ENCODE results near the gene KRIT1. TPM values are rescaled to one million over a fixed set of nuclear protein-coding genes. Genes with fewer than 3 reads are reported as not detected.
"Not testable (repeated sequence)": the region's sequence is repeated elsewhere in the genome, so short reads cannot be mapped to it uniquely, and the experiment has no call there.

KRIT1 gene
- polyA plus RNA-seq, 1 experiment: 23.7 TPM

GRCh38 chr7:92259610-92260247 lies 14.0 kb upstream of the KRIT1 start:
- CTCF ChIA-PET: interaction anchor here (0.6 kb wide), 1 partner anchor 131 kb away, joined by 3 read pairs; no protein-coding TSS in a partner anchor
- H3K36me3 ChIP-seq (ENCODE audit: control insufficient read depth, insufficient read depth, low read length): no peaks in the 10 kb centered on the region
- H3K4me3 ChIP-seq (ENCODE audit: low read depth, low read length): no peak overlapping the region
- DNase-seq (ENCODE audit: low read depth): no peak
- POLR2A ChIA-PET: no interaction called here
- no peak for TF ChIP-seq CTCF (IDR thresholded peaks at IDR 0.05; ENCODE audit: insufficient read depth, low read depth, low read length)
- no peaks in the 10 kb centered on the region for H3K27me3 ChIP-seq (ENCODE audit: control insufficient read depth, insufficient read depth, low read length)

- CTCF ChIA-PET: interaction anchor here (0.6 kb wide), 1 partner anchor 132 kb away, joined by 3 read pairs; no protein-coding TSS in a partner anchor
- no peak for DNase-seq (ENCODE audit: low read depth)
- Histone ChIP-seq H3K27me3 (ENCODE audit: control insufficient read depth, insufficient read depth, low read length) (no peaks in the 10 kb centered on the region), H3K4me3 (ENCODE audit: low read depth, low read length) (no peak overlapping the region), H3K36me3 (ENCODE audit: control insufficient read depth, insufficient read depth, low read length) (no peaks in the 10 kb centered on the region)
- POLR2A ChIA-PET: no interaction called here
- TF ChIP-seq CTCF (IDR thresholded peaks at IDR 0.05; ENCODE audit: insufficient read depth, low read depth, low read length): no peak
Observed at GRCh38 chr7:92259062-92259461, 13.3 kb upstream of the KRIT1 start.

- H3K27me3 ChIP-seq (ENCODE audit: control insufficient read depth, insufficient read depth, low read length): no peaks in the 10 kb centered on the region
- no peak for TF ChIP-seq CTCF (IDR thresholded peaks at IDR 0.05; ENCODE audit: insufficient read depth, low read depth, low read length)
- no peaks in the 10 kb centered on the region for H3K36me3 ChIP-seq (ENCODE audit: control insufficient read depth, insufficient read depth, low read length)
- ChIA-PET CTCF (interaction anchor here (0.8 kb wide), 1 partner anchor 12 kb away, joined by 3 read pairs; no protein-coding TSS in a partner anchor), POLR2A (no interaction called here)
- no peak overlapping the region for H3K4me3 ChIP-seq (ENCODE audit: low read depth, low read length)
- DNase-seq (ENCODE audit: low read depth): peak; percentile 25
Observed at GRCh38 chr7:92255308-92255707, 9.6 kb upstream of the KRIT1 start.

- H3K27me3 ChIP-seq (ENCODE audit: control insufficient read depth, insufficient read depth, low read length); H3K36me3 ChIP-seq (ENCODE audit: control insufficient read depth, insufficient read depth, low read length); DNase-seq (ENCODE audit: low read depth); H3K4me3 ChIP-seq (ENCODE audit: low read depth, low read length); POLR2A ChIA-PET: not testable (repeated sequence)
- CTCF ChIA-PET: interaction anchor here (0.8 kb wide), 1 partner anchor 12 kb away, joined by 3 read pairs; no protein-coding TSS in a partner anchor
Observed at GRCh38 chr7:92254800-92255199, 9.1 kb upstream of the KRIT1 start.

GRCh38 chr7:92253251-92253650 lies 7.5 kb upstream of the KRIT1 start:
- Histone ChIP-seq H3K27me3 (ENCODE audit: control insufficient read depth, insufficient read depth, low read length) (no peaks in the 10 kb centered on the region), H3K4me3 (ENCODE audit: low read depth, low read length) (no peak overlapping the region), H3K36me3 (ENCODE audit: control insufficient read depth, insufficient read depth, low read length) (no peaks in the 10 kb centered on the region)
- POLR2A ChIA-PET: no interaction called here
- no peak for TF ChIP-seq CTCF (IDR thresholded peaks at IDR 0.05; ENCODE audit: insufficient read depth, low read depth, low read length)
- CTCF ChIA-PET: no interaction called here
- no peak for DNase-seq (ENCODE audit: low read depth)

GRCh38 chr7:92251181-92251580 lies 5.5 kb upstream of the KRIT1 start:
- POLR2A ChIA-PET: no interaction called here
- TF ChIP-seq CTCF (IDR thresholded peaks at IDR 0.05; ENCODE audit: insufficient read depth, low read depth, low read length): no peak
- DNase-seq (ENCODE audit: low read depth): no peak
- H3K27me3 ChIP-seq (ENCODE audit: control insufficient read depth, insufficient read depth, low read length): no peaks in the 10 kb centered on the region
- CTCF ChIA-PET: no interaction called here
- no peak overlapping the region for H3K4me3 ChIP-seq (ENCODE audit: low read depth, low read length)
- no peaks in the 10 kb centered on the region for H3K36me3 ChIP-seq (ENCODE audit: control insufficient read depth, insufficient read depth, low read length)

Measured in BJ (cell line).